ENCODE measurements around the gene RPS19.

DNA sequence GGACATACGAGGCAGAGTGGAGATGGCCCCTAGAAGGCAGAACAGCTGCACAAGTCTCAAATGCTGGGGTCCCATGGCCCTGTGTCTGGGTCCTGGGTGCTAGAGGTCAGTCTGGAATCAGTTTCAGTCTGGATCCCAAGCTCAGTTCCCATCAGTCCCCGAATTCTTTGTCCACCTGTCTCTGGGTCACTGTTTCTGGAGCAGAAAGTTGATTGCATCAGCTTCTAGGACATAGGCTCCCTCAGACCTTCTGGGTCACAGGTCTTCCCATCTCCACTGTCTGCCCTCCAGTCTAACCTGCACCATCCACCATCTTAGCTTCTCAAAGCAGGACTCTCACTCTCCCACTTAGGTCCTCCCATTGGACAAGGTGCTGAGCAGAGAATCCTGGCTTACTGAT lies 20.8 kb upstream of the RPS19 start:
- TF ChIP-seq, protein P1, sequence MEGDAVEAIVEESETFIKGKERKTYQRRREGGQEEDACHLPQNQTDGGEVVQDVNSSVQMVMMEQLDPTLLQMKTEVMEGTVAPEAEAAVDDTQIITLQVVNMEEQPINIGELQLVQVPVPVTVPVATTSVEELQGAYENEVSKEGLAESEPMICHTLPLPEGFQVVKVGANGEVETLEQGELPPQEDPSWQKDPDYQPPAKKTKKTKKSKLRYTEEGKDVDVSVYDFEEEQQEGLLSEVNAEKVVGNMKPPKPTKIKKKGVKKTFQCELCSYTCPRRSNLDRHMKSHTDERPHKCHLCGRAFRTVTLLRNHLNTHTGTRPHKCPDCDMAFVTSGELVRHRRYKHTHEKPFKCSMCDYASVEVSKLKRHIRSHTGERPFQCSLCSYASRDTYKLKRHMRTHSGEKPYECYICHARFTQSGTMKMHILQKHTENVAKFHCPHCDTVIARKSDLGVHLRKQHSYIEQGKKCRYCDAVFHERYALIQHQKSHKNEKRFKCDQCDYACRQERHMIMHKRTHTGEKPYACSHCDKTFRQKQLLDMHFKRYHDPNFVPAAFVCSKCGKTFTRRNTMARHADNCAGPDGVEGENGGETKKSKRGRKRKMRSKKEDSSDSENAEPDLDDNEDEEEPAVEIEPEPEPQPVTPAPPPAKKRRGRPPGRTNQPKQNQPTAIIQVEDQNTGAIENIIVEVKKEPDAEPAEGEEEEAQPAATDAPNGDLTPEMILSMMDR (IDR thresholded peaks at IDR 0.05), result no peak
- TF ChIP-seq POLR2AphosphoS5 (IDR thresholded peaks at IDR 0.05), result no peak

Data from upper lobe of left lung (tissue), 4 donors.